ENCODE results near the gene TRPV3.
"Not testable (repeated sequence)": the region's sequence is repeated elsewhere in the genome, so short reads cannot be mapped to it uniquely, and the experiment has no call there.

Gene TRPV3

GRCh38 chr17:3557768-3558583 lies at the start of gene TRPV3:
TRPV3 (minus strand) TSS chr17:3557812; CDS start chr17:3554850, 2,962 bp downstream.
- peak; percentile 89 for DNase-seq

- no peak for DNase-seq
These were observed 46.3 kb upstream of the TRPV3 start for GRCh38 chr17:3603870-3604259.

- DNase-seq: peak; percentile 21
These were observed 45.7 kb upstream of the TRPV3 start for GRCh38 chr17:3603119-3603869.

- DNase-seq: peak; percentile 49
These were observed 44.9 kb upstream of the TRPV3 start for GRCh38 chr17:3602499-3602898.

- no peak for DNase-seq
These were observed 43.1 kb upstream of the TRPV3 start for GRCh38 chr17:3600529-3601205.

- DNase-seq: no peak
These were observed 40.5 kb upstream of the TRPV3 start for GRCh38 chr17:3598078-3598477.

- DNase-seq: no peak
These were observed 39.3 kb upstream of the TRPV3 start for GRCh38 chr17:3596804-3597464.

- DNase-seq: no peak
These were observed 37.4 kb upstream of the TRPV3 start for GRCh38 chr17:3594976-3595375.

GRCh38 chr17:3594051-3594800 lies 36.6 kb upstream of the TRPV3 start:
- DNase-seq: no peak

- no peak for DNase-seq
These were observed 35.8 kb upstream of the TRPV3 start for GRCh38 chr17:3593384-3593783.

GRCh38 chr17:3592216-3592860 lies 34.7 kb upstream of the TRPV3 start:
- DNase-seq: no peak

- no peak for DNase-seq
These were observed 33.2 kb upstream of the TRPV3 start for GRCh38 chr17:3590768-3591167.

- DNase-seq: no peak
These were observed 32.6 kb upstream of the TRPV3 start for GRCh38 chr17:3590231-3590630.

- no peak for DNase-seq
These were observed 32.2 kb upstream of the TRPV3 start for GRCh38 chr17:3589784-3590183.

GRCh38 chr17:3585826-3586225 lies 28.2 kb upstream of the TRPV3 start:
- no peak for DNase-seq

GRCh38 chr17:3583456-3583855 lies 25.8 kb upstream of the TRPV3 start:
- no peak for DNase-seq

GRCh38 chr17:3582915-3583314 lies 25.3 kb upstream of the TRPV3 start:
- DNase-seq: no peak

- DNase-seq: not testable (repeated sequence)
These were observed 21.1 kb upstream of the TRPV3 start for GRCh38 chr17:3578667-3579066.

GRCh38 chr17:3576970-3577369 lies 19.4 kb upstream of the TRPV3 start:
- no peak for DNase-seq

- DNase-seq: no peak
These were observed 17.9 kb upstream of the TRPV3 start for GRCh38 chr17:3575511-3575910.

- no peak for DNase-seq
These were observed 16.6 kb upstream of the TRPV3 start for GRCh38 chr17:3574231-3574630.

Data from DMS53 (cell line).